ENCODE measurements around the gene TMX1.

TMX1 gene

DNA sequence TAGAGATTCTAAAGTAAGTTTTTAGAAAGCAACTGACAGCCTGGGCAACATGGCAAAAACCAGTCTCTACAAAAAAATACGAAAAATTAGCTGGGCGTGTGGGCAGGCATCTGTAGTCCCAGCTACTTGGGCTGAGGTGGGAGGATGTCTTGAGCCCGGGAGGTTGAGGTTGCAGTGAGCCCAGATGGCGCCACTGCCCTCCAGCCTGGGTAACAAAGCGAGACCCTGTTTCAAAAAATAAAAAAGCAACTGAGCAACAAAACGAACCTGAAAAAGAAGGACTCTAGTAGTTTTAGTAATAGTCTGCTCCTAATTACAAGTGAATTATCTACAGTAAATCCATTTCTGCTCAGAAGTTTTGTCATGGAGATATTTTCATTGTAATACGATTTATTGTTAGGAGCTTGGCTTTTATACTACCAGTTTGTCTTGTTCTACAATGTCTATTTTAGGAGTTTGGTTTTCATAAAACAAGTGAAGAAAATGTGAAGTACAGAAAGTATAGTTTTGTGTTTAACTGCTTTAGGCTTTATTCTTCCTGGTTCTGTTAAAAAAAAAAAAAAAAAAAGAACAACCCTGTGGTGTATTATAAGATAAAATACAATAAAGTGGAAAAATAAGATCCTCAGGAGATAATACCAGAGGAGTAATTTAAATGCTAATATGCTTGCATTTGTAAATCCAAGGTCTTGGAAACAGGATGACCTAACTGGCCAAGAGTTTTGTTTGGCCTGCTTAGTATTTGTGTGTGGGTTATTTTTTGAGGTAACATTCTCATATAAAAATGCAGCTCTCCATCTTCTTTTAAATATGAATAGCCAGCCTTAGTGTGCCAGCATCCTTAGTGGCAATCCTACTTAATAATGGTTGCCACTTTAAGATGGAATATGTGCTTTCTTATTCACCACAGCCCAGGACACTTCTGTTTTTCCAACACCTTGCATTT lies 2.8 kb downstream of the TMX1 start:
- no peak for DNase-seq (ENCODE audit: low read depth in 2 of 3, low spot score in 1 of 3)

DNA sequence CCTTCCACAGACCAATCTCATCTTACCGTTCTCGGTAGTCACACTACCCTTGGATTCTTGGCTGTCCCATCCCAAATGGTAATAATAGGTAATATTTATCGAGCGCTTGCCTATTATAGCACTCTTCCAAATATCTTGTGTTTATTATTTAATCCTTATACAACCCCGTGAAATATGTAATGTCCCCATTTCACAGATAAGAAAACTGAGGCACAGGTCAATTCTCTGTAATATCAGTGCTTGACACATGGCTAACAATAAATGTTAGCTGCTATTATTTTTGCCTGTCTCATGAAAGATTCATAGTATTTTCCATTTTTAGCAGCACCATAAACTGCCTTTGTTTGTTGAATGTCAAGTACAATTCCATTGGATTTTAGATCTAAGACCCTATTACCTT lies 4.5 kb downstream of the TMX1 start:
- DNase-seq (ENCODE audit: low read depth in 2 of 3, low spot score in 1 of 3), result no peak

GRCh38 chr14:51246032-51246431 lies 6.0 kb downstream of the TMX1 start:
- DNase-seq (ENCODE audit: low read depth in 2 of 3, low spot score in 1 of 3), result no peak

GRCh38 chr14:51248016-51248987 lies 8.3 kb downstream of the TMX1 start:
- DNase-seq (ENCODE audit: low read depth in 2 of 3, low spot score in 1 of 3), result no peak

GRCh38 chr14:51251486-51251885 lies 11.4 kb downstream of the TMX1 start:
- no peak for DNase-seq (ENCODE audit: low read depth in 2 of 3, low spot score in 1 of 3)

- DNase-seq (ENCODE audit: low read depth in 2 of 3, low spot score in 1 of 3), result no peak
These were observed 13.8 kb downstream of the TMX1 start for GRCh38 chr14:51253880-51254279.

DNA sequence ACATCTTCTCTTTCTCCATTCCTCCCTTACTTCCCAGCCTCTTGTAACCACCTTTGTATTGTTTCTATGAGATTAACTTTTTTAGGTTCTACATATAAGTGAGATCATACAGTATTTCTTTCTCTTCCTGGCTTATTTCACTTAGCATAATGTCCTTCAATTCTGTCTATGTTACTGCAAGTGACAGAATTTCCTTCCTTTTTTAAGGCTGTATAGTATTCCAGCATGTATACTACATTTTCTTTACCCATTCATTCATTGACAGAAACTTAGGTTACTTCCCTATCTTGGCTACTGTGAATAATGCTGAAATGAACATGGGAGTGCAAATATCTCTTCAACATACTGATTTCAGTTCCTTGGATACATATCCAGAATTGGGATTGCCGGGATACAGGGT lies 18.2 kb downstream of the TMX1 start:
- no peak for DNase-seq (ENCODE audit: low read depth in 2 of 3, low spot score in 1 of 3)

- no peak for DNase-seq (ENCODE audit: low read depth in 2 of 3, low spot score in 1 of 3)
These were observed 18.7 kb downstream of the TMX1 start for GRCh38 chr14:51258788-51259187.

DNA sequence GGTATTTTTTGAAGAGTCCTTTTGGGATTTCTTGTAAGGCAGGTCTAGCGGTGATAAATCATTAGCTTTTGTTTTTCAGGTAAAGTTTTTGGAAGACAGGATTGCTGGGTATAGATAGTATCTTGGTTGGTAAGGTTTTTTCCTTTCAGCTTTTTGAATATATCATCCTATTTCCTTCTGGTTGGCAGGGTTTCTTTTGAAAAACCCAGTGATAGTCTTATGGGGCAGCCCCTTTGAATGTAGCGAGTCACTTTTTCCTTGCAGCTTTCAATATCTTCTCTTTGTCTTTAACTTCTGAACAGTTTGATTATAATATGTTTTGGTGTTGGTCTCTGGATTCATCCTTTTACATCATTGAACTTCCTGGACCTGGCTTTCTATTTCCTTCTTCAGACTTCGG lies 20.2 kb downstream of the TMX1 start:
- DNase-seq (ENCODE audit: low read depth in 2 of 3, low spot score in 1 of 3), result no peak

GRCh38 chr14:51261151-51261550 lies 21.1 kb downstream of the TMX1 start:
- DNase-seq (ENCODE audit: low read depth in 2 of 3, low spot score in 1 of 3), result no peak

GRCh38 chr14:51262868-51263267 lies 22.8 kb downstream of the TMX1 start:
- DNase-seq (ENCODE audit: low read depth in 2 of 3, low spot score in 1 of 3), result no peak

GRCh38 chr14:51269634-51270033 lies 29.6 kb downstream of the TMX1 start:
- no peak for DNase-seq (ENCODE audit: low read depth in 2 of 3, low spot score in 1 of 3)

DNA sequence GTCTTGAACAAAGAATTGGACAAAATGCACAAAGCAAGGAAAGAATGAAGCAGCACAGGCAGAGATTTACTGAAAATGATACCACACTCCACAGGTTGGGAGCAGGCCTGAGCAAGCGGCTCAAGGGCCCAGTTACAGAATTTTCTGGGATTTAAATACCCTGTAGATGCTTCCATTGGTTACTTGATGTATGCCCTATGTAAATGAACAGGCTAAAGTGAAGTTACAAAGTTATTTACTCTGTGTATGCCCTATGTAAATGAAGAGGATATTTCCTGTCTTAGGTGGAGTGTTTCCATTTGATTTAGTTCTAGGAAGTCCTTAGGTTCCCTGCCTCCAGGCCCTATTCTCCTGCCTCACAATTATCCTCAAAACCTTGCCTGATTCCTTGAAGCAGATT lies 36.6 kb downstream of the TMX1 start:
- no peak for DNase-seq (ENCODE audit: low read depth in 2 of 3, low spot score in 1 of 3)

- no peak for DNase-seq (ENCODE audit: low read depth in 2 of 3, low spot score in 1 of 3)
These were observed 37.8 kb downstream of the TMX1 start for GRCh38 chr14:51277753-51278415.

DNA sequence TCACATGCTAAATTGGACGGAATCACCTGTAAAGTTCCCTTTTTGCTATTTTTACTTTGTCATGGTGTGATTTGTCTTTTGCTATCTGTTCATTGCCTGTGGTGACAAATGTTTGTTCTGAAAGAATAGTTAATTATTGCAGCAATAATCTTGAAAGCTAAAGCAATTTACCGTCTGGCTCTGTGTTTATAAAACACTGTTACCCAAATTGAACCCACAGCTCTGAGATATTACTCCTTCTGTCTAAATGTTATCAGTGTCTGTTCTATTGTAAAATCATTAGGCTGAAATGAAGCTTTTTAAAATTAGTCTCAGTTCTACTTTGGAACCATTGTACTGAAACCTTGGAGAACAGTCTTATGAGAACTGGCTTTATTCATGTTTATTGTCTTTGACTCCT lies 42.5 kb downstream of the TMX1 start:
- no peak for DNase-seq (ENCODE audit: low read depth in 2 of 3, low spot score in 1 of 3)

GRCh38 chr14:51283402-51284085 lies 43.5 kb downstream of the TMX1 start:
- no peak for DNase-seq (ENCODE audit: low read depth in 2 of 3, low spot score in 1 of 3)

DNA sequence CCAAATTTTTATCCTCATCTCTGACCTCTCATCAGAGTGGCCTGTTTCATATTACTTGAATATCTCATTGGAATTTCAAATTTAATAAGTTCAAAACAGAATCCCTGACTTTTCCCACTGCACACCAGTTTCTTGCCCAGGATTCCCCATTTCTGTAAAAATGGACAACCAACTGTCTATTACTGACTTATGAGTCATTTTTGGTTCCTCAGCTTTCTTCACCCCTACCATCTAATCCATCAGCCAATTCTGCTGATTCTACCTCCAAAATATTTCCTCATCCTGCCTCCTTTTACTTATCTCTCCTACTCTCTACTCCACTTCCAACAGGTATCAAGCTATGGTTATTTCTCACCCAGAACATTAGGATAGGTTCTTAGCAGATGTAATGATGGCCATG lies 44.2 kb downstream of the TMX1 start:
- no peak for DNase-seq (ENCODE audit: low read depth in 2 of 3, low spot score in 1 of 3)

DNA sequence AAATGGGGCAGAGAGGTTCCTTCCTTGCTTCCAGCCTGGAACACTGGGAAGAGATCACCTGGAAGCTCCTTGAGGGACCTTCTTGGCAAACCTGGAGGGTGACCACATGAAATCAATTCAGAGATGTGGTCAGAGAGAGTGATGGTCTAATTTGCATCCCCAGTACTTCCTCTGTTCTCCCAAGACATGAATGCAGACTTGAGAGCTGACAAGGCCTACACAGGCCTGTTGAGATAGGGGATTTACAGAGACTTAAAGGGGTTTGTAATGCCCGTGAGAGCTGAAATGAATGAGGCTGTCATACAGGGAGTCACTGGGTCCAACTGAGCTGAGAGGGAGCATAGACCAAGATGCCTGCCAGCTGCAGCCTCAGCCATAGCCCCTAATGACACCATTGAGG lies 45.1 kb downstream of the TMX1 start:
- DNase-seq (ENCODE audit: low read depth in 2 of 3, low spot score in 1 of 3), result no peak

DNA sequence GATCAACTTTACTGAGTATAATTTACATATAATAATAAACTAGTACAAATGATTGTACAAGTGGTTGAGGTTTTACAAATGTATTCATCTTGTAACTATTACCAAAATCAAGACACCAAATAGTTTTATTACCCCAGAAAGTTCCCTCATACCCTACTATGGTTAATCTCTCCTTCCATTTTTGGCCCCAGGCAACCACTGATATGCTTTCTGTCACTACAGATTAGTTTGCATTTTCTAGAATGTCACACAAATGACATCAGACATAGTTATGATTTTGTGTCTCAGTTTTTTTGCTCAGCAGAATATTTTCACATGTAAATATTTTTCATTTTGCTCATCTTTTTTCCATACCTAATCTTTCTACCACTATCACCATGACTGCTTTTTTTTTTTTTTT lies 49.1 kb downstream of the TMX1 start:
- DNase-seq (ENCODE audit: low read depth in 2 of 3, low spot score in 1 of 3), result no peak

GRCh38 chr14:51290132-51290531 lies 50.1 kb downstream of the TMX1 start:
- DNase-seq (ENCODE audit: low read depth in 2 of 3, low spot score in 1 of 3), result no peak

GRCh38 chr14:51291016-51291415 lies 51.0 kb downstream of the TMX1 start:
- DNase-seq (ENCODE audit: low read depth in 2 of 3, low spot score in 1 of 3), result no peak

Data from stimulated activated CD4-positive, alpha-beta T cell treated with anti-CD3 and anti-CD28 coated beads, Interleukin-12 subunit alpha, Interleukin-12 subunit beta, amount 100 ng/mL, for 48 hours (primary cell).